A549 (cell line): ENCODE data around the gene CILP.
"Not testable (repeated sequence)": the region's sequence is repeated elsewhere in the genome, so short reads cannot be mapped to it uniquely, and the experiment has no call there.

ENCODE experiments used
- EP300 ChIP-seq, 2 experiments: fragments of >200 bp; sonication (Bioruptor Twin); formaldehyde crosslinking; IDR thresholded peaks; 2 replicates in 1 of 2; 3 replicates in 1 of 2; pipeline ENCODE4 v1.6.1; 2016 to 2017
- FOSL2 ChIP-seq, 2 experiments: fragments of 450-650 bp in 1 of 2; fragments of >200 bp in 1 of 2; sonication (Bioruptor Twin) in 1 of 2; formaldehyde crosslinking; IDR thresholded peaks; 2 replicates each; pipeline versions ENCODE4 v1.5.0 to v1.6.1; 2016 to 2020; ENCODE audit warnings: mild to moderate bottlenecking in 1 of 2, moderate library complexity in 1 of 2
- HMGXB4 ChIP-seq: fragments of 250-450 bp; sonication (Bioruptor Pico); IDR thresholded peaks from 2 replicates; pipeline ENCODE4 v1.5.0; 2021; ENCODE audit warnings: mild to moderate bottlenecking, moderate library complexity, borderline replicate concordance
- KDM1A ChIP-seq: fragments of 200-600 bp; sonication (generic); IDR thresholded peaks from 2 replicates; pipeline ENCODE4 v1.6.1; 2016; ENCODE audit warnings: low read depth, mild to moderate bottlenecking
- MAFK ChIP-seq: fragments of 450-650 bp; IDR thresholded peaks from 2 replicates; pipeline ENCODE4 v1.6.1; 2014; ENCODE audit not compliant: partially characterized antibody
- PHF8 ChIP-seq: fragments of 200-600 bp; sonication (generic); IDR thresholded peaks from 2 replicates; pipeline ENCODE4 v1.6.1; 2016; ENCODE audit warnings: low read depth, mild to moderate bottlenecking, antibody characterized with exemption, moderate library complexity, borderline replicate concordance
- POLR2A ChIP-seq: IDR thresholded peaks from 2 replicates; pipeline ENCODE4 v1.6.1; 2012; ENCODE audit warnings: mild to moderate bottlenecking, low read length
- RAD21 ChIP-seq, 2 experiments: fragments of >200 bp in 1 of 2; sonication (Bioruptor Twin) in 1 of 2; formaldehyde crosslinking in 1 of 2; IDR thresholded peaks in 1 of 2; conservative IDR thresholded peaks in 1 of 2; 2 replicates in 1 of 2; 3 replicates in 1 of 2; pipeline ENCODE4 v1.6.1; 2012 to 2018; ENCODE audit warnings: inconsistent platforms in 1 of 2
- RARB ChIP-seq: fragments of 250-450 bp; sonication (Bioruptor Pico); IDR thresholded peaks from 2 replicates; pipeline ENCODE4 v1.8.0; 2021; ENCODE audit warnings: mild to moderate bottlenecking, moderate library complexity
- RFX5 ChIP-seq: fragments of 450-650 bp; IDR thresholded peaks from 2 replicates; pipeline ENCODE4 v1.7.1; 2014; ENCODE audit warnings: antibody characterized with exemption, mild to moderate bottlenecking, moderate library complexity
- SMC3 ChIP-seq: fragments of >200 bp; sonication (Bioruptor Twin); formaldehyde crosslinking; IDR thresholded peaks from 3 replicates; pipeline ENCODE4 v1.6.1; 2018; ENCODE audit warnings: inconsistent platforms
- TF ChIP-seq, protein P1 (sequence below): fragments of >200 bp; sonication (Bioruptor Twin); formaldehyde crosslinking; IDR thresholded peaks from 3 replicates; pipeline ENCODE4 v1.5.1; 2016
- TF ChIP-seq, protein P2 (sequence below): IDR thresholded peaks from 2 replicates; pipeline ENCODE4 v1.6.1; 2012

DNA sequence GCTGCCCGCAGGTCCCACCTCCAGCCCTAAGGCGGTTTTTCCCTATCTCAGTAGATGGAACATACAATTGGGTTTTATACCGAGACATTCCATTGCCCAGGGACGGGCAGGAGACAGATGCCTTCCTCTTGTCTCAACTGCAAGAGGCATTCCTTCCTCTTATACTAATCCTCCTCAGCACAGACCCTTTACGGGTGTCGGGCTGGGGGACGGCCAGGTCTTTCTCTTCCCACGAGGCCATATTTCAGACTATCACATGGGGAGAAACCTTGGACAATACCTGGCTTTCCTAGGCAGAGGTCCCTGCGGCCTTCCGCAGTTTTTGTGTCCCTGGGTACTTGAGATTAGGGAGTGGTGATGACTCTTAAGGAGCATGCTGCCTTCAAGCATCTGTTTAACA lies 15.6 kb upstream of the CILP start:
- not testable (repeated sequence) for TF ChIP-seq KDM1A; PHF8; FOSL2 (IDR thresholded peaks at IDR 0.05); FOSL2 (CRISPR knock-in tag; IDR thresholded peaks at IDR 0.05); EP300 (IDR thresholded peaks at IDR 0.05); SMC3; RAD21 (conservative IDR thresholded peaks at IDR 0.05 in 1 of 2, IDR thresholded peaks at IDR 0.05 in 1 of 2); RARB (CRISPR knock-in tag); MAFK; POLR2A; RFX5; HMGXB4 (CRISPR knock-in tag)
- TF ChIP-seq, protein P1, sequence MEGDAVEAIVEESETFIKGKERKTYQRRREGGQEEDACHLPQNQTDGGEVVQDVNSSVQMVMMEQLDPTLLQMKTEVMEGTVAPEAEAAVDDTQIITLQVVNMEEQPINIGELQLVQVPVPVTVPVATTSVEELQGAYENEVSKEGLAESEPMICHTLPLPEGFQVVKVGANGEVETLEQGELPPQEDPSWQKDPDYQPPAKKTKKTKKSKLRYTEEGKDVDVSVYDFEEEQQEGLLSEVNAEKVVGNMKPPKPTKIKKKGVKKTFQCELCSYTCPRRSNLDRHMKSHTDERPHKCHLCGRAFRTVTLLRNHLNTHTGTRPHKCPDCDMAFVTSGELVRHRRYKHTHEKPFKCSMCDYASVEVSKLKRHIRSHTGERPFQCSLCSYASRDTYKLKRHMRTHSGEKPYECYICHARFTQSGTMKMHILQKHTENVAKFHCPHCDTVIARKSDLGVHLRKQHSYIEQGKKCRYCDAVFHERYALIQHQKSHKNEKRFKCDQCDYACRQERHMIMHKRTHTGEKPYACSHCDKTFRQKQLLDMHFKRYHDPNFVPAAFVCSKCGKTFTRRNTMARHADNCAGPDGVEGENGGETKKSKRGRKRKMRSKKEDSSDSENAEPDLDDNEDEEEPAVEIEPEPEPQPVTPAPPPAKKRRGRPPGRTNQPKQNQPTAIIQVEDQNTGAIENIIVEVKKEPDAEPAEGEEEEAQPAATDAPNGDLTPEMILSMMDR, result not testable (repeated sequence)
- TF ChIP-seq, protein P2, sequence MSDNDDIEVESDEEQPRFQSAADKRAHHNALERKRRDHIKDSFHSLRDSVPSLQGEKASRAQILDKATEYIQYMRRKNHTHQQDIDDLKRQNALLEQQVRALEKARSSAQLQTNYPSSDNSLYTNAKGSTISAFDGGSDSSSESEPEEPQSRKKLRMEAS, result not testable (repeated sequence)
